KBM-7 (cell line): ENCODE measurements around the gene B3GNT8.
"Not testable (repeated sequence)": the region's sequence is repeated elsewhere in the genome, so short reads cannot be mapped to it uniquely, and the experiment has no call there.

Experiments used
- DNase-seq: peaks from one replicate; pipeline ENCODE4 v3.0.0-alpha.2; 2015
- in situ Hi-C: fragments of 300-500 bp; cut with MboI; formaldehyde crosslinking; loops from 2 replicates; pipeline ENCODE4 v1.14.3; 2020; ENCODE audit warnings: low sequenced_read_pairs, low pct_unique_long_range_greater_than_20kb, mixed read lengths

Gene B3GNT8

GRCh38 chr19:41421973-41422372, 5.2 kb downstream of the B3GNT8 start:
- in situ Hi-C loops, result no loop called here
- no peak for DNase-seq

DNA sequence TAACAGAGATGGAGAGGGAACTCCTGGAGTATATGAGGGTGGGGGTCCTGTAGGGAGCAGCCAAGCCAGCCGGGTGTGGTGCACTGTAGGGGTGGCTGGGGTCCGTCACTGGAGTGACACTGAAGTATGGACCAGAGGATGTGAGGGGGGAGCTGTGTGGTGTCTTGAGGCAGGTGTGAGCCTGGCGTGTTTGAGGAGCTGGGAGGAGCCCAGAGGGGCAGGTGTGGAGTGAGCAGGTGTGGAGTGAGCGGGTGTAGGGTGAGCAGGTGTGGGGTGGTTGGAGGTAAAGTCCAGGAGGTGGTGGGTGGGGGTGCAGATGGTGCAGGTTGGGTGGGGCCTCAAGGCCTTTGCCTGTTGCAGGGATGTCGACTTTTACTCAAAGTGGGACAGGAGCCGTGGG, 5.9 kb downstream of the B3GNT8 start:
- DNase-seq, result no peak
- in situ Hi-C loops, result no loop called here

DNA sequence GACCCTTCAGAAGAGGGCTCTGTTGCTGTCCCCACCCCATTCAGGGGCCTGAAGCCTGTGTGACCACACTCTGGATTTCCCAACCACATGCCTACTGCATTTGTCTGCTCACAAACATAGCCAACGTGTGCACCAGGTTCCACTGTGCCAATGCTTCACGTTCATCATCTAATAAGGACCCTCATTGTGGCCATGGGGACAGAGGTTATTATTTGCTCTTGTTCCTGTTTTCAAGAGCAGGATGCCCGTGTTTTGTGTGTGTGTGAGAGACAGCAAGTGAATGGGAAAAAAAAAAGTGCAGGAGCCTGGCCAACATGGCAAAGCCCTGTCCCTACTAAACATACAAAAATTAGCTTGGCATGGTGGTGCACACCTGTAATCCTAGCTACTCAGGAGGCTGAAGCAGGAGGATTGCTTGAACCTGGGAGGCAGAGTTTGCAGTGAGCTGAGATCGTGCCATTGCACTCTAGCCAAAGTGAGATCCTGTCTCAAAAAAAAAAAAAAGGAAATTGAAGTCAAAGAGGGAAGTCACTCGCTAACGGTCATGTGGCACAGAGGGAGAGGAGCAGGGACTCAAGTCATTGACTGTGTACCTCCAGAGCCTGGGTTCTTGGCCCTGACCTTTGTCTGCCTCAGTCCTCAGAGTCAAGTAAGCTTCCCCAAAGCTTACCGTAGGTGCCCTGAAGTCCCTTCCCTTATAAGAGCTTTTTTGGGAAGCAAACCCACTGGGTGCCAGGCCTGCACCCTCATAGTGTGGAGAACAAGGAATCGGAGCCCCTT, 6.9 kb downstream of the B3GNT8 start:
- peak; percentile 86 for DNase-seq
- in situ Hi-C loops, result no loop called here

DNA sequence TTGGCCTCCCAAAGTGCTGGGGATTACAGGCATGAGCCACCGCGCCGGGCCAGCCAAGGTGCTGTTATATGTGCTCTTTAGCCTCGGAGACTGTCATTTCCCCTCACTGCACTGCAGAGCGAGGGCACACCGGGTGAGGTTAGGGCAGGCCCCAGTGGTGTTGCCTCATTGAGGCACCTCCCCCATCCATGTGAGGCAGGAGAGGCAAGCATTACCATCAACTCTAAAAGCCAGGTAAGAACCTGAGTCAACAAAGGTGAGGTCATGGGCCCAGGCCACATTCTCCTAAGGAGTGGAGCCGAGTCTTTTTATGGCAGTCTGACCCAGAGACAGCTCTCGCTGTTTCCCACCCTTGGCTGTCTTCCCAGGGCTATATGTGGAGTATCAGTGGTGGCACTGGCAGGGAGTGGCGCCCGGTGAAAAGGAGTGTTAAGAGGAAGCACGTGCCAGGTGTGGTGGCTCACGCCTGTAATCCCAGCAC, 10.9 kb downstream of the B3GNT8 start:
- DNase-seq, result no peak
- in situ Hi-C loops, result no loop called here

GRCh38 chr19:41415154-41415571, 12.0 kb downstream of the B3GNT8 start:
- DNase-seq, result no peak

DNA sequence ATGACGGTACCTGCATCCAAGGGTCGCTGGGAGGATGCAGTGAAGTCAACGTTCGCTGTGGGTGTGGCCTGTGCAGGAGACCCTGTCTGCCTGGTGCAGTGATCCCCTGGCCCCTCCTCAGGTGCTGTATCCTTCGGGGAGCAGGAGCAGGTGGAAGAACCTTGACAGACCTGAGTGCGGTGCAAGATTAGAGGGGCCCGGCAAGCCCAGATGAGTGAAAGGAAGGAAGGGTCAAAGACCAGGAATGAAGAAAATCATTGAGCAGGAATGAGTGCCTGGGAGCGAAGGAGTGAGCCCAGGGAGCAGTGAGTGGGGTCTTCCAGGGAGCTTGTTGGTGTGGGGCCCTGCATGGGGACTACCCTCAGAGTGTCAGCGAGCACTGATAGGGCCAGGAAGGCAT, 12.7 kb downstream of the B3GNT8 start:
- in situ Hi-C loops, result no loop called here
- no peak for DNase-seq

More at GRCh38 chr19:41415154-41415571, 12.0 kb downstream of the B3GNT8 start:
- in situ Hi-C loops, result no loop called here

GRCh38 chr19:41413947-41414346, 13.2 kb downstream of the B3GNT8 start:
- in situ Hi-C loops, result no loop called here
- DNase-seq, result no peak

DNA sequence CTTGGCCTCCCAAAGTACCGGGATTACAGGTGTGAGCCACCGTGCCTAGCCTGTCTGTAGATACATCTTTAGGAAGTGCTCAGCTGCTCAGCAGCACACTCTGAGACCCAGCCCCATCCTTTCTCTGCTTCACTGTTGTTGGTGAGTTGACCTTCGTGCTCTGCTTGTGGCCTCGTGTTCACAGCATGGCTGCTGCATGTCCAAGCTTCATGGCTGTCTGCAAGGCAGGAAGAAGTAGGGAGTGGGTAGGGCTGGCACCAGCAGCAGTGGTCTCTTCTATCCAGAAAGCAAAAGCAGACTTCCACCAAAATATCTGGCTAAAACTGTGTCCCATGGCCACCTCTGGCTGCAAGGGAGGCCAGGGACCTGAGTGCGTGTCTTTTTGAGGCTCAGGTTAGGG, 14.2 kb downstream of the B3GNT8 start:
- no peak for DNase-seq
- in situ Hi-C loops, result no loop called here

GRCh38 chr19:41411968-41412265, 15.3 kb downstream of the B3GNT8 start:
- in situ Hi-C loops, result no loop called here
- no peak for DNase-seq

DNA sequence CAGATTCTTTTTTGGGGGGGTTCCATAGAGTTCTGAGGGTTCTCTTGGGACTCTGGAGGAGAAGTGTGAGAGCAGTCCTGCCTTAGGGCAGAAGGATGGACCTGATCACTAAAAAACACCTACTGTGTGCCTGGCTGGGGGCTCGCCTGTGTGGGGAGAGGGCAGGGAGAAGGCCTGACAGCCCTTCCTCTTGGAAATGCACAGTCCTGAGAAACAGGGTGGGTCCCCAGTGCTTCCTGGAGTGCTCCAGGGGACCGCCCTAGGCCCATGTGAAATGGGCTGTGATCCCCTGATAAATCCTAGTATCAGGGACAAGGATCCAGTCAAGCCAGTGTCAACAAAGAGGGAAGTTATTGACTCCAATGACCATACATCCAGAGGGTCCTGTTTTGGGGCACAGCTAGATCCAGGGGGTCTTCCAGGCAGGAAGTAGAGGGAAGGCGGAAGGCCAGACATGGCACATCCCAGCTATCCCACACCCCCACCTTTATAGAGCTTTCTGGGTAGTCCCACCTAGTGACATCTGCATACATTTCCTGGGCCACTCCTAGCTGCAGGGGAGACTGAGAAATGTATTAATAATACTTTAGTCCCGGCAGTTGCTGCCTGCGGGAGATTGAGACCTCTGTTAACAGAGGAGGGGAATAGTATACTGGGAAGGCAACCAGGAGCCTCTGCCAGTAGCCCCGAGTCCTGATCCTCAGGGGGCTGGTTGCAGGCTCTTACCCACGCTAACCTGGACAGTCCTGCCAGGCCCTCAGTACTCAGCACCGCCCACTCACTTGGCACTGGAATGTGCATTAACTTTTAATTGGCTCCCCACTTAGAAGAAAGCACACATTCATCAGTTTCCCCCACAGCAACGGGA, 15.8 kb downstream of the B3GNT8 start:
- in situ Hi-C loops, result no loop called here
- DNase-seq, result no peak

DNA sequence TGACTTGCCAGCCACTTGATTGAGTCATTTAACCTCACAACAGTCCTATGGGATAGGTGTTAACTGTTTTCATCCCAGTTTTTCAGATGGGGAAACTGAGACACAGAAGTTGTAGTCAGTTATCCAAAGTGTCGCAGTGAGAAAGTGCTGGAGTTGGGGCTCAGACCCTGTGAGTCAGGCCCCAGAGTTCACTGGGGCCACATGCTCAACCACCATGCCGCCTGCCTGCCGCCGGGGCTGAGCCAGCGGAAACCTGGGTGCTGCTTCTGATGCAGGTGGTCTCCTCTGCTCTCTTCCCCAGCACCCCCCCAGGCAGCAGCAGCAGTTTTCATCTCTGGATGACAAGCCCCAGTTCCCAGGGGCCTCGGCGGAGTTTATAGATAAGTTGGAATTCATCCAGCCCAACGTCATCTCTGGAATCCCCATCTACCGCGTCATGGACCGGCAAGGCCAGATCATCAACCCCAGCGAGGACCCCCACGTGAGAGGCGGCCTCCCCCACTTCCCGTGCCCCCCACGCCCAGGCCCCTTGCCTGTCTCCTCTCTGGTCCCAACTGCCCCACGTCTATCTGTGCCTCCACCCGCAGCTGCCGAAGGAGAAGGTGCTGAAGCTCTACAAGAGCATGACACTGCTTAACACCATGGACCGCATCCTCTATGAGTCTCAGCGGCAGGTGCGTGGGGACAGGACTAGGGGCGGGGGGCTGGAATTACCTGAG, 16.7 kb downstream of the B3GNT8 start:
- in situ Hi-C loops, result no loop called here
- DNase-seq, result no peak

GRCh38 chr19:41409288-41409687, 17.9 kb downstream of the B3GNT8 start:
- in situ Hi-C loops, result no loop called here
- no peak for DNase-seq

- in situ Hi-C loops, DNase-seq: not testable (repeated sequence)
Measured at GRCh38 chr19:41408846-41409245, 18.3 kb downstream of the B3GNT8 start.

DNA sequence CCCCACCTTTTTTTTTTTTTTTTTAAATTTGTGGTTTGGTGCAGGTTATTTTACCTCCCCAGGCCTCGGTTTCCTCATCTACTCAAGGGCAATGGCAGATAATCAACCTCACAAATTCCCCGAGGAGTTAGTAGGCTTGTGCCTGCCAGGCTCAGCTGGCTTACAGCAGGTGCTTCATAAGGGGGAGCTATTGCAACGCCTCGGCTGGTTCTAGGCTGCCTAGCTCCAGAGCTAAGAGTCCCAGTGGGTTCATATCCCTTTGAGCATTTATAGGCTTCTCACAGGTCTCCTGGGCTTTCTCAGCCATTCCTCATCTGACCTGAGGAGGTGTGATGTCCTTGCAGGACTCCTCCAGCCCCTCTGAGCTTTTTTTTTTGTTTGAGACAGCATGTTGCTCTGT, 18.9 kb downstream of the B3GNT8 start:
- peak; percentile 46 for DNase-seq
- in situ Hi-C loops, result no loop called here

GRCh38 chr19:41407271-41407670, 19.9 kb downstream of the B3GNT8 start:
- DNase-seq, result peak; percentile 92

DNA sequence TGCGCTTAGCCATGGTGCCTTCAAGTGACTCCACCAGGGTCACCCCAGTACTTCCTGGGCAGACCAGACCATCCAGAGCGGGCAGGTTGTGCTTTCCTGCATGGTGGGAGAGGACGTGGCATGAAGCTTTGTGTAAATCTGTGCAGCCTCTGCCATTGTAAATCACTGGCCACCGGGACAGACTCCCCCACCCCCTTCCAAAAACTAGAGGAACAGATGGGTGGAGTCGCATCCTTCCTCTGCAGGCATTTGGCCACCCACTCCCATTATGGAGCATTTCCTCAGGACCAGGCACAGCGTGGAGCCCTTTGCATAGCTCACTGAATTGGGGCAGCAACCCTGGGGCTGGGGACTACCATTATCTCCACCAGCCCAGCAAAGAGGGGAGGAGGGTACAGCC, 21.4 kb downstream of the B3GNT8 start:
- DNase-seq, result no peak
- in situ Hi-C loops, result no loop called here

More at GRCh38 chr19:41407271-41407670, 19.9 kb downstream of the B3GNT8 start:
- in situ Hi-C loops, result no loop called here

DNA sequence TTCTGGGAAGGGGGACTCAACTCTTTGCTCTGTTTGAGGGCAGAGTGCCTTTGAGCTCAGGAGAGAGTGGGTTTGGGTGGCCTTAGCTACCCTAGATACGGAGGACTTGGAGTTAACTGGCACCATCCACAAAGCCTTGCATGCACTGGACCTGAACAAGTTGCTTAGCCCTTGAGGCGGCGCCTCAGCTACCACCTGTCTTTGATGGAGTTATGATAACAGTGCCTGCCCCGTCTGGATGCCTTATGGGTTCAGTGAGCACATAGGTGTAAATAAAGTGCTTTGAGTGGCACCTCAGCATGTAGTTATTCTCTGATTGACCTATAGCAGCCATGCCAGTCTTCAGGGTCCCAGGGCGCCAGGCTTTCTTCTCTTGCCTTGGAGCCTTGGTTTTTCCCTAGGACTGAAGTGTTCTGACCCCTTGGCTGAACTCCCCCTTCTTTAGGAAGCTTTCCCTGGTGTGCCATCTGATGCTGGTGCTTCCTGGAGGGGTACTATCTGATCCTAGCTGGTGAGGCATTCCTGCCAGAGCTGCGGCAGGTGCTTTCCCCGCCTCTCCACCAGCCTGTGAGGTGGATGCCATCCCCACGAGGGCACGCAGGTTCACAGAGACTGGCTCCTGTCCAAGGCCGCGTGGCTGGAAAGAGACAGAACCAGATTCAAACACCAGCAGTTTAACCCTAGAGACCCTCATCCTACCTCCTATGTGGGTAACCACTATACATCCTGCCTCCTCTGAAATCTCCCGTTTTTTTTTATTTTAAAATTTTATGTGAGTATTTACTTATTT, 23.8 kb downstream of the B3GNT8 start:
- in situ Hi-C loops, result no loop called here

DNA sequence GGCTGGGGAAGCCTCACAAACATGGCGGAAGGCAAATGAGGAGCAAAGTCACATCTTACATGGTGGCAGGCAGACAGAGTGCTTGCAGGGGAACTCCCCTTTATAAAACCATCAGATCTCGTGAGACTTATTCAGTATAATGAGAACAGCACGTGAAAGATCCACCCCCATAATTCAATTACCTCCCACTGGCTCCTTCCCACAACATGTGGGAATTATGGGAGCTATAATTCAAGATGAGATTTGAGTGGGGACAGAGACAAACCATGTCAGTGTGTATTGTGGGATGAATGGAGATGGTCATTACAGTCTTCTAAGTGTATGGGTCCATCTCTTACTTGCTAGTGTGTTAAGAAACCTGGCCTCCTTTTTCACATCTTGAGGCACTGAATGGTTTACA, 25.2 kb downstream of the B3GNT8 start:
- in situ Hi-C loops, result no loop called here
- no peak for DNase-seq

More for the DNA sequence above, 23.8 kb downstream of the B3GNT8 start:
- DNase-seq, result no peak

DNA sequence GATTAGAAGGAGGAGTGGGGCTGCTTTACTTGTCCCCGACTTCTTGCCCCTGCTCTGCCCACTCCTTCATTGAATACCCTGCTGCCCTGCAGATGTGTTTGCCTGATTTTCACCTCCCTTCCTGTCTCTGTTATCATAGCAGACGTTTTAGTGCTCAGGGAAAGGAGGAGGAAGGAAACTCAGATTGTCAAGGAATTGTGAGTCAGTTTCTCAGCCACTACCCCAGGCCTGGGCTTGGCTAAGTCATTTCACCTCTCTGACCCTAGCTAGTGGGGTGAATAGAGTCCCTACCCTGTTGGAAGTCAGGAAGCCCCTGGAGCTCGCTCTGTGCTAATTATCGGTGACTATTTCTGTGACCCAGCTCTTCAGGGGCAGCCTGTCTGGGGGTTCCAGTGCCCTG, 25.7 kb downstream of the B3GNT8 start:
- DNase-seq, result no peak
- in situ Hi-C loops, result no loop called here
